ENCODE results near the gene SDSL.

Gene SDSL

GRCh38 chr12:113435367-113435766, 13.2 kb downstream of the SDSL start:
- TF ChIP-seq, protein P1, sequence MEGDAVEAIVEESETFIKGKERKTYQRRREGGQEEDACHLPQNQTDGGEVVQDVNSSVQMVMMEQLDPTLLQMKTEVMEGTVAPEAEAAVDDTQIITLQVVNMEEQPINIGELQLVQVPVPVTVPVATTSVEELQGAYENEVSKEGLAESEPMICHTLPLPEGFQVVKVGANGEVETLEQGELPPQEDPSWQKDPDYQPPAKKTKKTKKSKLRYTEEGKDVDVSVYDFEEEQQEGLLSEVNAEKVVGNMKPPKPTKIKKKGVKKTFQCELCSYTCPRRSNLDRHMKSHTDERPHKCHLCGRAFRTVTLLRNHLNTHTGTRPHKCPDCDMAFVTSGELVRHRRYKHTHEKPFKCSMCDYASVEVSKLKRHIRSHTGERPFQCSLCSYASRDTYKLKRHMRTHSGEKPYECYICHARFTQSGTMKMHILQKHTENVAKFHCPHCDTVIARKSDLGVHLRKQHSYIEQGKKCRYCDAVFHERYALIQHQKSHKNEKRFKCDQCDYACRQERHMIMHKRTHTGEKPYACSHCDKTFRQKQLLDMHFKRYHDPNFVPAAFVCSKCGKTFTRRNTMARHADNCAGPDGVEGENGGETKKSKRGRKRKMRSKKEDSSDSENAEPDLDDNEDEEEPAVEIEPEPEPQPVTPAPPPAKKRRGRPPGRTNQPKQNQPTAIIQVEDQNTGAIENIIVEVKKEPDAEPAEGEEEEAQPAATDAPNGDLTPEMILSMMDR (IDR thresholded peaks at IDR 0.05): no peak

GRCh38 chr12:113436586-113436985, 14.4 kb downstream of the SDSL start:
- TF ChIP-seq, protein P1 (IDR thresholded peaks at IDR 0.05): no peak
- no peaks in the 10 kb centered on the region for H3K4me1 ChIP-seq
- H3K4me3 ChIP-seq: no peak overlapping the region
- no peak overlapping the region for H3K27ac ChIP-seq
- intact Hi-C loops (cut with DNase I; ENCODE audit: low total_unique reads): no loop called here
- no peaks in the 10 kb centered on the region for H3K9me3 ChIP-seq
- peaks cover 0 to 17% of the 10 kb centered on the region in 2 donors for H3K27me3 ChIP-seq
- H3K36me3 ChIP-seq: no peaks in the 10 kb centered on the region
- no peak for DNase-seq

More at GRCh38 chr12:113435367-113435766, 13.2 kb downstream of the SDSL start:
- H3K9me3 ChIP-seq: no peaks in the 10 kb centered on the region
- intact Hi-C loops (cut with DNase I; ENCODE audit: low total_unique reads): no loop called here
- no peaks in the 10 kb centered on the region for H3K4me1 ChIP-seq
- no peak for DNase-seq
- no peaks in the 10 kb centered on the region for H3K36me3 ChIP-seq
- H3K4me3 ChIP-seq: no peak overlapping the region
- no peak overlapping the region for H3K27ac ChIP-seq
- H3K27me3 ChIP-seq: peaks cover 0 to 11% of the 10 kb centered on the region in 2 donors

- Histone ChIP-seq H3K4me1 (no peaks in the 10 kb centered on the region), H3K9me3 (no peaks in the 10 kb centered on the region), H3K36me3 (no peaks in the 10 kb centered on the region), H3K27me3 (peaks cover 0 to 18% of the 10 kb centered on the region in 2 donors), H3K27ac (no peak overlapping the region), H3K4me3 (no peak overlapping the region)
- intact Hi-C loops (cut with DNase I; ENCODE audit: low total_unique reads): no loop called here
- no peak for DNase-seq
- TF ChIP-seq, protein P1 (IDR thresholded peaks at IDR 0.05): no peak
These were observed 15.0 kb downstream of the SDSL start for GRCh38 chr12:113436993-113437728.

GRCh38 chr12:113437729-113438100, 15.5 kb downstream of the SDSL start:
- no peak overlapping the region for H3K4me3 ChIP-seq
- TF ChIP-seq, protein P1 (IDR thresholded peaks at IDR 0.05): no peak
- H3K27me3 ChIP-seq: peaks cover 0 to 19% of the 10 kb centered on the region in 2 donors
- H3K27ac ChIP-seq: no peak overlapping the region
- H3K36me3 ChIP-seq: no peaks in the 10 kb centered on the region
- H3K4me1 ChIP-seq: no peaks in the 10 kb centered on the region
- DNase-seq: no peak
- intact Hi-C loops (cut with DNase I; ENCODE audit: low total_unique reads): no loop called here
- H3K9me3 ChIP-seq: no peaks in the 10 kb centered on the region

DNA sequence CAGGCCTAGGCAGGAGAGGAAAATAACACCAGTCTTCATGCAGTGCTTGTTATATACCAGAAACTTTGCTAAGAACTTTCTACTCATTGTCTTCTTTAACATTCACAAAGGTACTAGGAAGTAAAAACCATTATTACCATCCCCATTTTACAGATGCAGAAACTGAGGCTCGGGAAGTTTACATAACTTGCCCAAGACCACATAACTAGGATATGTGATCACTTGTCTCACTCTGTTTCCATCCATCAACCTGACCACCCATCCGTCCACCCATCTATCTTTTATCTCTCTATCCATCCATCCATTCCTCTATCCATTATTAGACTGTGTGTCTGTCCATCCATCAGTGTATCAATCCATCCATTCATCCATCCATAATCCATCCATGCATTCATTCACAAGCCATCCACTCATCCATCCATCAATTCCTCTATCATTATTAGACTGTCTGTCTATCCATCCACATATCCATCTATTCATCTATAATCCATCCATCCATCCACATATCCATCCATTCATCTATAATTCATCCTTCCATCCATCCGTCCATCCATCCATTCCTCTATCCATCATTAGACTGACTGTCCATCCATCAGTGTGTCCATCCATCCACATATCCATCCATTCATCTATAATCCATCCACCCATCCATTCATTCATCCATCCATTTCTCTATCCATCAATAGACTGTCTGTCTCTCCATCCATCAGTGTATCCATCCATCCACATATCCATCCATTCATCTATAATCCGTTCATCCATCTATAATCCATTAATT, 16.5 kb downstream of the SDSL start:
- intact Hi-C loops (cut with DNase I; ENCODE audit: low total_unique reads): no loop called here
- H3K9me3 ChIP-seq: no peaks in the 10 kb centered on the region
- H3K4me3 ChIP-seq: no peak overlapping the region
- no peak overlapping the region for H3K27ac ChIP-seq
- DNase-seq: no peak
- H3K27me3 ChIP-seq: peaks cover 0 to 27% of the 10 kb centered on the region in 2 donors
- no peaks in the 10 kb centered on the region for H3K36me3 ChIP-seq
- TF ChIP-seq, protein P1 (IDR thresholded peaks at IDR 0.05): no peak
- H3K4me1 ChIP-seq: no peaks in the 10 kb centered on the region

All from tibial artery (tissue), 4 donors.